Measurements from ENCODE around the gene UNC5C. TPM values are rescaled to one million over a fixed set of nuclear protein-coding genes. Genes with fewer than 3 reads are reported as not detected.

The UNC5C gene
- total RNA-seq, 2 experiments from 2014 or later = not detected

- ChIA-PET CTCF (ENCODE audit: unreplicated experiment) (no interaction called here), POLR2A (no interaction called here)
- H2AFZ ChIP-seq (ENCODE audit: low read length) = no peak overlapping the region
- no peak overlapping the region for H3K4me2 ChIP-seq (ENCODE audit: low read length)
- H3K4me3 ChIP-seq (ENCODE audit: low read depth, low read length, poor library complexity, severe bottlenecking) = no peak overlapping the region
- no peak for DNase-seq (ENCODE audit: low spot score)
- intact Hi-C loops (cut with micrococcal nuclease; ENCODE audit: unreplicated experiment) = no loop called here
- no peaks in the 10 kb centered on the region for H3K4me1 ChIP-seq (ENCODE audit: insufficient read depth, low read length, poor library complexity, severe bottlenecking)
- no peak overlapping the region for H3K27ac ChIP-seq (ENCODE audit: low read depth, low read length, poor library complexity, severe bottlenecking)
- no peak for TF ChIP-seq EZH2phosphoT487 (IDR thresholded peaks at IDR 0.05; ENCODE audit: borderline replicate concordance, low read depth, low read length)
- TF ChIP-seq, protein P1, sequence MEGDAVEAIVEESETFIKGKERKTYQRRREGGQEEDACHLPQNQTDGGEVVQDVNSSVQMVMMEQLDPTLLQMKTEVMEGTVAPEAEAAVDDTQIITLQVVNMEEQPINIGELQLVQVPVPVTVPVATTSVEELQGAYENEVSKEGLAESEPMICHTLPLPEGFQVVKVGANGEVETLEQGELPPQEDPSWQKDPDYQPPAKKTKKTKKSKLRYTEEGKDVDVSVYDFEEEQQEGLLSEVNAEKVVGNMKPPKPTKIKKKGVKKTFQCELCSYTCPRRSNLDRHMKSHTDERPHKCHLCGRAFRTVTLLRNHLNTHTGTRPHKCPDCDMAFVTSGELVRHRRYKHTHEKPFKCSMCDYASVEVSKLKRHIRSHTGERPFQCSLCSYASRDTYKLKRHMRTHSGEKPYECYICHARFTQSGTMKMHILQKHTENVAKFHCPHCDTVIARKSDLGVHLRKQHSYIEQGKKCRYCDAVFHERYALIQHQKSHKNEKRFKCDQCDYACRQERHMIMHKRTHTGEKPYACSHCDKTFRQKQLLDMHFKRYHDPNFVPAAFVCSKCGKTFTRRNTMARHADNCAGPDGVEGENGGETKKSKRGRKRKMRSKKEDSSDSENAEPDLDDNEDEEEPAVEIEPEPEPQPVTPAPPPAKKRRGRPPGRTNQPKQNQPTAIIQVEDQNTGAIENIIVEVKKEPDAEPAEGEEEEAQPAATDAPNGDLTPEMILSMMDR (conservative IDR thresholded peaks at IDR 0.05; ENCODE audit: low read length) = no peak
- no TSS peak for BruUV-seq (replicated peaks)
- no peaks in the 10 kb centered on the region for H3K79me2 ChIP-seq (ENCODE audit: insufficient read depth, low read depth, low read length)
- no peaks in the 10 kb centered on the region for H3K36me3 ChIP-seq (ENCODE audit: insufficient read depth, low read length)
- H3K9me2 ChIP-seq (ENCODE audit: insufficient read depth, low read length) = no peaks in the 10 kb centered on the region
- no peaks in the 10 kb centered on the region for H4K20me1 ChIP-seq (ENCODE audit: insufficient read depth, low read length)
- no peaks in the 10 kb centered on the region for H3K9me3 ChIP-seq (ENCODE audit: low read length)
These were observed 43.6 kb downstream of the UNC5C start for GRCh38 chr4:95505151-95505550.

DNA sequence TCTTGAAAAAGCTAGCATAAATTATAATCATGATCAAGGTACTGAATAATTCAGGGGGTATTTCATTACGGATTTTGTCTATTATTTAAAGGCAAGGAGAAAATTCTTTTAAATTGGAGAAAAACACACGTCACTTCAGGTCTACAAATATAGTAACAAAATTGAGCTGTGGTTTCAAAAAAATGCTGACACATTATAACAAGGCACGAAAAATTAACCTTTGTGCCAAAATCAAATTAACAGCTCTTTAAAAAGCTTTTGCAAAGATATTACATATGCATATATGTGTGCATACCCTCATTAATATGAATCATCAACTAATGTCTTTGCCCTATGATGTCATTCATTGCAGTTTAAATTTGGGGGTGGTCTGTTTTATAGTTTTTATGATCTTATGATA, 44.3 kb downstream of the UNC5C start:
- Histone ChIP-seq H3K79me2 (ENCODE audit: insufficient read depth, low read depth, low read length) (no peaks in the 10 kb centered on the region), H3K9me3 (ENCODE audit: low read length) (no peaks in the 10 kb centered on the region), H3K9me2 (ENCODE audit: insufficient read depth, low read length) (no peaks in the 10 kb centered on the region), H3K4me3 (ENCODE audit: low read depth, low read length, poor library complexity, severe bottlenecking) (no peak overlapping the region), H3K4me2 (ENCODE audit: low read length) (no peak overlapping the region), H3K36me3 (ENCODE audit: insufficient read depth, low read length) (no peaks in the 10 kb centered on the region), H3K27ac (ENCODE audit: low read depth, low read length, poor library complexity, severe bottlenecking) (no peak overlapping the region), H4K20me1 (ENCODE audit: insufficient read depth, low read length) (no peaks in the 10 kb centered on the region), H3K4me1 (ENCODE audit: insufficient read depth, low read length, poor library complexity, severe bottlenecking) (no peaks in the 10 kb centered on the region), H2AFZ (ENCODE audit: low read length) (no peak overlapping the region)
- TF ChIP-seq, protein P1 (conservative IDR thresholded peaks at IDR 0.05; ENCODE audit: low read length) = no peak
- no peak for TF ChIP-seq EZH2phosphoT487 (IDR thresholded peaks at IDR 0.05; ENCODE audit: borderline replicate concordance, low read depth, low read length)
- ChIA-PET CTCF (ENCODE audit: unreplicated experiment) (no interaction called here), POLR2A (no interaction called here)
- BruUV-seq (replicated peaks) = no TSS peak
- no peak for DNase-seq (ENCODE audit: low spot score)
- intact Hi-C loops (cut with micrococcal nuclease; ENCODE audit: unreplicated experiment) = no loop called here

DNA sequence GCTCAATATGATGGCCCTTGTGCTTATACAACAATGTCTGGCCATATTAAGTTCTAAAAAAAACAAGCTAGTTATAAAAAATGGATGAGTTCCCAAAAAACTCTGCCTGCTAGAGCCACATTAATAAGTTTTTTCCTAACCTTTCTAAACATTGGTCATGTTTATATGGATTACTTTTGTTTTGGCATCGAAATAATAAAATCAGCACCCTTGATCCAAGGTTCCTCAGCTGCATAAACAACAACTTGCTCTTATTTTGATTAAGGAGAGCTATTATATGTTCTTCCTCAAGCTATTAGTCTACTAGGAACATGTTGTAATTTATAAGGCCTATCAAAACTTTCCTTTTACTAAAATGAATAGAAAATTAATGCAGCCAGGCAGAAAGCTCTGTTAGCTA, 48.4 kb downstream of the UNC5C start:
- CTCF ChIA-PET (ENCODE audit: unreplicated experiment) = no interaction called here
- Histone ChIP-seq H3K9me2 (ENCODE audit: insufficient read depth, low read length) (no peaks in the 10 kb centered on the region), H4K20me1 (ENCODE audit: insufficient read depth, low read length) (no peaks in the 10 kb centered on the region), H3K27ac (ENCODE audit: low read depth, low read length, poor library complexity, severe bottlenecking) (no peak overlapping the region), H3K9me3 (ENCODE audit: low read length) (no peaks in the 10 kb centered on the region), H3K36me3 (ENCODE audit: insufficient read depth, low read length) (no peaks in the 10 kb centered on the region), H3K4me2 (ENCODE audit: low read length) (no peak overlapping the region), H3K4me3 (ENCODE audit: low read depth, low read length, poor library complexity, severe bottlenecking) (no peak overlapping the region), H3K4me1 (ENCODE audit: insufficient read depth, low read length, poor library complexity, severe bottlenecking) (no peaks in the 10 kb centered on the region), H2AFZ (ENCODE audit: low read length) (no peak overlapping the region), H3K79me2 (ENCODE audit: insufficient read depth, low read depth, low read length) (no peaks in the 10 kb centered on the region)
- no peak for DNase-seq (ENCODE audit: low spot score)
- BruUV-seq (replicated peaks) = no TSS peak
- POLR2A ChIA-PET = no interaction called here
- no peak for TF ChIP-seq EZH2phosphoT487 (IDR thresholded peaks at IDR 0.05; ENCODE audit: borderline replicate concordance, low read depth, low read length)
- TF ChIP-seq, protein P1 (conservative IDR thresholded peaks at IDR 0.05; ENCODE audit: low read length) = no peak
- intact Hi-C loops (cut with micrococcal nuclease; ENCODE audit: unreplicated experiment) = no loop called here
